Measurements from ENCODE around the gene TIGAR.
A peak's percentile ranks its signal among the peaks of the same experiment; 100 is the strongest.

The TIGAR gene, protein sequence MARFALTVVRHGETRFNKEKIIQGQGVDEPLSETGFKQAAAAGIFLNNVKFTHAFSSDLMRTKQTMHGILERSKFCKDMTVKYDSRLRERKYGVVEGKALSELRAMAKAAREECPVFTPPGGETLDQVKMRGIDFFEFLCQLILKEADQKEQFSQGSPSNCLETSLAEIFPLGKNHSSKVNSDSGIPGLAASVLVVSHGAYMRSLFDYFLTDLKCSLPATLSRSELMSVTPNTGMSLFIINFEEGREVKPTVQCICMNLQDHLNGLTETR

DNA sequence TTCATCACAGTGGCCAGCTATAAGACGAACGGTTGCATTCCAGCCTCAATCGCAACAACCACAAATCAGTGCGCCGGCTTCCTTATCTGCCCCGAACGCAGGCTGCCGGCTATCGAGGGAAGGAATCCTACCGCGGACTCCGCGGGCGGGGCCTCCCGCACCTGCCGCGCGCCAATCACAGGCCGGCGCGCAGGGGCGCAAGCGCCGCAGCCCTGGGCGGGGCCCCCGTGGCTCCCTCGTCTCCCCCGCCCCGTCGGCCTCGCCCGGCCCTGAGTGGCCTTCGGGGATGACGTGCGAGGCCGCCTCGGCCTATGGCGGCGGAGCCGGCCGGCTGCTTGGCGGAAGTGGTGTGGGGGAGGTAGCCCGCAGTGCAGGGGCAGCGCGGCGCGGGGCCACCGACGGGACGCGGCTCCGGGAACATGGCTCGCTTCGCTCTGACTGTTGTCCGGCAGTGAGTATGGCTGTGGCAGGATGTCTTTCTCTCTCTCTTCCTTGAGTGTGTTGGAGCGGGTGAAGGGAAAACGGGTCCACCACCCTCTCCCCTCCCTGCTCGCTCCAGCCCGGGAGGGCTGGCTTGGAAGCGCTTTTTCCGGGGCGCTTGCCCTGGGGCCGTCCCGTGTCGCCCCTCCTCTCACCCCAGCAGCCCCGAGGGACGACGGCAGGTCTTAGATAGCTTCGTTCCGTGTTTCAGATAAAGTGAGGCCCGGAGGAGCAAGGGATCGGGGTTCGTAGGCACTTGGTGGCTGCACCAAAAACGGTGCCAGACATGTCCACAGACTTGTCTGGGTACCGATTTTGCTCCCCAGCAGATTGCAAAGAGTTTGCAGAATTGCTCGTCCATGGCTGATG lies at the start of gene TIGAR:
TSS of gene TIGAR (plus strand) at position 361 of the 849 bp plus-strand sequence. CDS start at position 420, 59 bp downstream.
- peak; percentile 99 for DNase-seq

DNA sequence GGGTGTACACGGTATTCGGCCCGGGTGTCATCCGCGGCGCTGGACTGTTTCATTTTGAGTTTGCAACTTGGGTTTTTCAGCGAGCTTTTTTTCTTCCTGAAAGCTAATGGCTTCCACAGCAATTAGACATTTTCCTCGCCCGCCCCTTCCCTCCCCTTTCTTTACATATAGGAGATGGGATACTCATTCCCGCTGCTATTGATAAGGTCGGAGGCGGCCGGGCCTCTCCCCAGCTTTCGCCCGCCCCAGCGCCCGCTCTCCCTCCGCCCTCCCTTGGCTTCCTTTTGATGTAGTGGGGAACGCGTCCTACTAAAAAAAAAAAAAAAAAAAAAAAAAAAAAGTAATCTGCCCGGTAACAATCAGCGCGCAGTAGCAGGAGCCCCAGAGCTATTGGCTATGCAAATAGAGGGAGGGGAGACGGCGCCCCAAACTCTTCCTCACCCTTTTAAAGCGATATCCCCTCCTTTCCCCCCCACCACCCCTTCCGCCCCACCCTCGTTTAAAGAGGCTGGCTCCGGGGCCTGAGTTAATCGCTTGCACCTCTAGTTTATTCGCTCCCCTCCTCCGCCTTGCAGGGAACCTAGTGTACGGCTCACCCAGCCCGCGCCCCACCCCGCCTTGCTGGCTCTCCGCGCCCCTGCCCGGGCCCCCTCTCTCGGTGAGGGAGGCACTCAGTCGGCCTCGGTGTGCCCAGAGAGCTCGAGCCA lies 49.1 kb upstream of the TIGAR start:
- DNase-seq: peak; percentile 75

DNA sequence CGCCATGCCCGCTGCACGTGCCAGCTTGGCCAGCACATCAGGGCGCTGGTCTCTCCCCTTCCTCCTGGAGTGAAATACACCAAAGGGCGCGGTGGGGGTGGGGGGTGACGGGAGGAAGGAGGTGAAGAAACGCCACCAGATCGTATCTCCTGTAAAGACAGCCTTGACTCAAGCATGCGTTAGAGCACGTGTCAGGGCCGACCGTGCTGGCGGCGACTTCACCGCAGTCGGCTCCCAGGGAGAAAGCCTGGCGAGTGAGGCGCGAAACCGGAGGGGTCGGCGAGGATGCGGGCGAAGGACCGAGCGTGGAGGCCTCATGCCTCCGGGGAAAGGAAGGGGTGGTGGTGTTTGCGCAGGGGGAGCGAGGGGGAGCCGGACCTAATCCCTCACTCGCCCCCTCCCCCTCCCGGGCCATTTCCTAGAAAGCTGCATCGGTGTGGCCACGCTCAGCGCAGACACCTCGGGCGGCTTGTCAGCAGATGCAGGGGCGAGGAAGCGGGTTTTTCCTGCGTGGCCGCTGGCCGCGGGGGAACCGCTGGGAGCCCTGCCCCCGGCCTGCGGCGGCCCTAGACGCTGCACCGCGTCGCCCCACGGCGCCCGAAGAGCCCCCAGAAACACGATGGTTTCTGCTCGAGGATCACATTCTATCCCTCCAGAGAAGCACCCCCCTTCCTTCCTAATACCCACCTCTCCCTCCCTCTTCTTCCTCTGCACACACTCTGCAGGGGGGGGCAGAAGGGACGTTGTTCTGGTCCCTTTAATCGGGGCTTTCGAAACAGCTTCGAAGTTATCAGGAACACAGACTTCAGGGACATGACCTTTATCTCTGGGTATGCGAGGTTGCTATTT lies 48.4 kb upstream of the TIGAR start:
- peak; percentile 87 for DNase-seq

- no peak for DNase-seq
Observed at GRCh38 chr12:4273273-4273651, 47.8 kb upstream of the TIGAR start.

GRCh38 chr12:4273652-4274395 lies 47.2 kb upstream of the TIGAR start, which contains the start of gene CCND2:
Gene CCND2, plus strand, starts transcription at chr12:4273762. Its CDS starts 279 bp downstream, at chr12:4274041.
- peak; percentile 95 for DNase-seq

DNA sequence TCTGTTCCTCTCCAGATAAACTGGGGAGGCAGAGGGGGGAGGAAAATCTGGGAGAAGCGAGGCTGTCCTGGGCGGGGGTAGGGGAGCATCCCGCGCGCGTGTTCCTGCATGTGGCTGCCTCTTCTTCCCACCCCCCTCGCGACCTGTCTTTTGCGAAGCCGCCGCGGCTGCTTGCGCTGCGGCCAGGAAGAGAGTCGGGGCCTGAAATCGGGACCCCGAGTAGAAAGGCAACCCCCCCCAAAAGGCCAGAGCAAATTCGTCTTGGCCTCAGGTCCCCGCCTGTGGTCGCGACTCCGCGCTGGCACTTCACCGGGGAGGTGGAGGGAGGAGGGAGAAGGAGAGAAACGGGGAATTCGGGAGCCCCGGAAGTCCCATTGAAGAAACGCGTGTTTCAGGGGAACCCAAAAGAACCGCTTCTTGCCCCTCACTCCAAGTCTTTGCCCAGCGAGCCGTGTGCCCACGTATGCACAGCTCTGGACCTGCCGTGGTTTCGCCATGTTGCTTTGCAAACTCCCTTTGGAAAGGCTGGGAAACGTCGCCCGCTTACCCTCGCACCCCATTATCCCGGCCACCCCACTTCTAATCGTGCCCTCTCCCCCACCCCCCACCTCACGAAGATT lies 46.5 kb upstream of the TIGAR start:
- no peak for DNase-seq

DNA sequence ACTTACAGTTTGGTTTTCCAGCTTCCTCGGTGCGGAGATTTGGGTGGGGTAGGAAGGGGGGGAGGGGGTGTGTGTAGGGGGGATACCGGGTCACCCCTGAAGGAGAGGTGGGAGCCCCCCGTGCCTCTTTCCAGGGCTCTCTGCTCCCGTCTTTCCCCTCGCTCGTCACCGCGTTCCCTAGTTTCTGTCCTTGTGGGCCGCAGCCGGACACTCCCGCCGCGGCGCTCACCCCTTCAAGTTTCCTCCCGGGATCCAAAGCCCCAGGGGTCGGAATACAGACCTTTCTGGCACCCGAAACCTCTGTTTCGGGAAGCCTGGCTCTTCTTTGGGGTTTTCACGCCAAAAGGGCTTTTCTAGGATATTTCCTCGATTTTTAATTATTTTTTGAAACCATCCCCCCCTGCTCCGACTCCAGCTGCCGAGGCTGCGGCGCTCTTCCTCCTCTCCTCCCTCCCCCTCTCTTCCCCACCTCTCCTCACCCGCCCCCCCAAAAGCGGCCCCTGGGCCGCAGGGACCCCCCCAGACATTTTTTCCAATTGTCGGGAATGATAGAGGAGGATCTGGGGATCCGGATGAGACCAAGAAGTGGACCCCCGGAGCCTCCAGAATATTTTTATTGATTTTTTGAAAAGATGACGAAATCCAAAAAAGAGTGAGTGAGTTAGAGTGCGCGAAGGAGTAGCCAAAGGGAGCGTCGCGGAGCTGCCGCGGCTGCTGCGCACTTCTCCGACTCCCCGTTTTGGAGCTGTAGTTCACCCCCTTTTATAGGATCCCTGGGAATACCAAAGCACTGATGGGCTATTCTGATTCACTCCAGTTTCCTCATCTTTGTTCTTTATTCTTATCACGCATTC lies 45.8 kb upstream of the TIGAR start:
- peak; percentile 55 for DNase-seq

DNA sequence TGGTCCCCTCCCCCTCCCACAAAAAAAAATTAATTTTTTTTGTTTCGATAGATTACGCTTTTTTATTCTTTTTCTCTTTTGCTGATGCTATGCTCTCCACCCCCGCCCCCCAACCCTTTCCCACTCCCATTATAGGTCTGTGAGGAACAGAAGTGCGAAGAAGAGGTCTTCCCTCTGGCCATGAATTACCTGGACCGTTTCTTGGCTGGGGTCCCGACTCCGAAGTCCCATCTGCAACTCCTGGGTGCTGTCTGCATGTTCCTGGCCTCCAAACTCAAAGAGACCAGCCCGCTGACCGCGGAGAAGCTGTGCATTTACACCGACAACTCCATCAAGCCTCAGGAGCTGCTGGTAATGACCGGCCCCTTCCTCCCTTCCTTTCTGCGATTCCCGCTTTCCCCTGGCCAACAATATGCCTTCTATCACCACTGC lies 45.1 kb upstream of the TIGAR start:
- peak; percentile 68 for DNase-seq

GRCh38 chr12:4276524-4277204 lies 44.3 kb upstream of the TIGAR start:
- DNase-seq: peak; percentile 98

GRCh38 chr12:4277205-4277543 lies 43.8 kb upstream of the TIGAR start:
- no peak for DNase-seq

- DNase-seq: peak; percentile 35
Observed at GRCh38 chr12:4277857-4278256, 43.2 kb upstream of the TIGAR start.

- DNase-seq: peak; percentile 73
Observed at GRCh38 chr12:4278329-4279197, 42.5 kb upstream of the TIGAR start.

DNA sequence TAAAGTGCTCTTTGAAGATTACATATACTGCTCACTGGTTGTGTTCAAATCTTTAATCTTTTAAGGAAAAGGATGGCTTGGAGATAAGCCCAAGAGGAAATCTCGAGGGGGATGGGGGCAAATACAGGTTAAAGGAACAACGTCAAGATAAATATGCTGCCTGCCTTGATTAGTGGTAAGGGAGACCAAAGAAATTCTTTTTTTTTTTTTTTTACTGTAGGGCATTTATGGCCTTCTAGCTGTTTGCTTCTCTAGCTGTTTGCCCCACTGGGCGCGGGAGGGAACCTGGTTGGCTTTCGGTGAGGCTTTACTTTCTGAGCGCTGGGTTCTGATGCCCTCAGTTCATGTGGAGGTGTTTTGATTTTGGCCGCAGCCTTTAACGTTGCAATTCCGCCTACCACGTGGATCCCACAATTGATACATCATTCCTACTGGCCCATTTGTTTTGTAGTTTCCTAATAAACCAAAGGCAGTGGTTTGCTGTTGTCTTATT lies 41.8 kb upstream of the TIGAR start:
- peak; percentile 31 for DNase-seq

- peak; percentile 61 for DNase-seq
Observed at GRCh38 chr12:4280351-4281163, 40.5 kb upstream of the TIGAR start.

DNA sequence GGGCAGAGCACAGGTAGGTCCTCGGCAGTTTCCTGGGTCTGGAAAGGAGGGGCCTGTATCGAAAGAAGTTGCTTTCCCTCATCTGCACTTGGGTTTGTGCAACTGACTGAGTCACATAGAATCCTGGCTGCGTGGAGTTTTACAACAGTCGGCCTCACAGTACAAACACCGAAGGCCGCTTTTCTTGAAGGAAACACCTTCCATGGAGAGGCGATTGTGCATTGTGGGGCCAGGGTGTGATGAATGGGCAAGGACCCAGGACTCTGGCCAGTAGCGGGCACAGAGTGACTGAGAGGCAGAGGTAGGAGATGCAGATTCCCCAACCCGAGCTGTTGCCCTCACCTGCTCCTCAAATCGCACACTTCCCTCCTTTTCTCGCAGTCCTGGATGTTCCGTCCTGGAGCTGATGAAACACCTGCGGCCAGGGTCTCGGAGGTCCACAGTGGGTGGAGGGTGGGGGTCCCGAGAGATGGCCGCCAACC lies 39.8 kb upstream of the TIGAR start:
- DNase-seq: peak; percentile 49

DNA sequence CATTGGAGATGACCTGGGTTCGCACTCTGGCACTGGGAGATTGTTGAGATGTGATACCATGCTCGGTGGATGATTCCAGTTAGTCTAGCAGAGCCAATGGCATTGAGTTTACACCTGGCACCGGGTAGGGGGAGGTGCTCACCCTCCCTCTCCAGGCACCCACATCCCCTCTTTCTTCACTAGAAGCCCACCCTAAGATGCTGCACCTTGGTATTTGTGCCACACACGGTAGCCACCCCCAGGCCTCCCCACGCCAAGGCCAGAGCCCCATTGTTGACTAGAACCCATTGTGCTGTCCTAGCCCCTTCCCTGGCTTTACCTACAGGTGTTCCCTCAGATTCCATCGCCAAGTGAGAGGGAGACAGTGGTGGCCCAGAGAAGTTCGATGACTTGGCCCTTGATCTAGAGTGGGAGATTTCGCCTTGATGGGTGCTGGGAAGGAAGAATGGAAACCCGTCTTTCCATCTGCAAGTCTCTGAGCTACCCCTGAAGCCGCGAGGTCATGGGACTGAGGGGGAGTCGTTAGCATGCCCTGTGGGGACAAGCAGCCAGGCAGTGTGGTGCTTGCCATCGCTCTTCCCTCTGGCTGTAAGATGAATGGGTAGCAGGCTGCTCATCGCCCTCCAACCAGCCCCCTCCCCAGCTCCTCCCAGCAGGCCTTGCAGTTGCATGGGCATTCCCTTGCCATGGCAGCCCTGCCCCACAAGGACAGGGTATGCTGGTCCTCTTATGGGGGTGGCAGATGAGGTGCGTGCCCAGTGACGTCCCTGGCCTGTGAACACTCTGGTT lies 38.7 kb upstream of the TIGAR start:
- DNase-seq: peak; percentile 44
